Gastroesophageal sphincter (tissue), 3 donors: ENCODE data around the gene GLRA2.
A peak's percentile ranks its signal among the peaks of the same experiment; 100 is the strongest.

Experiments
- POLR2A ChIP-seq, 2 donors: fragments of 450-650 bp; IDR thresholded peaks; one replicate each; pipeline ENCODE4 v1.6.1; 2017; ENCODE audit warnings: antibody characterized with exemption in 2 of 2, mild to moderate bottlenecking in 2 of 2, moderate library complexity in 1 of 2
- POLR2AphosphoS5 ChIP-seq: sonication (generic); formaldehyde crosslinking; IDR thresholded peaks from one replicate; pipeline ENCODE4 v1.6.1; 2017; ENCODE audit warnings: antibody characterized with exemption
- TF ChIP-seq, protein P1 (sequence below), 4 experiments: fragments of 200-600 bp in 2 of 4; fragments of 450-650 bp in 2 of 4; sonication (generic) in 1 of 4; IDR thresholded peaks; one replicate each; pipeline ENCODE4 v1.5.1; 2017 to 2019; ENCODE audit warnings: antibody characterized with exemption in 4 of 4, mild to moderate bottlenecking in 2 of 4, moderate library complexity in 2 of 4

DNA sequence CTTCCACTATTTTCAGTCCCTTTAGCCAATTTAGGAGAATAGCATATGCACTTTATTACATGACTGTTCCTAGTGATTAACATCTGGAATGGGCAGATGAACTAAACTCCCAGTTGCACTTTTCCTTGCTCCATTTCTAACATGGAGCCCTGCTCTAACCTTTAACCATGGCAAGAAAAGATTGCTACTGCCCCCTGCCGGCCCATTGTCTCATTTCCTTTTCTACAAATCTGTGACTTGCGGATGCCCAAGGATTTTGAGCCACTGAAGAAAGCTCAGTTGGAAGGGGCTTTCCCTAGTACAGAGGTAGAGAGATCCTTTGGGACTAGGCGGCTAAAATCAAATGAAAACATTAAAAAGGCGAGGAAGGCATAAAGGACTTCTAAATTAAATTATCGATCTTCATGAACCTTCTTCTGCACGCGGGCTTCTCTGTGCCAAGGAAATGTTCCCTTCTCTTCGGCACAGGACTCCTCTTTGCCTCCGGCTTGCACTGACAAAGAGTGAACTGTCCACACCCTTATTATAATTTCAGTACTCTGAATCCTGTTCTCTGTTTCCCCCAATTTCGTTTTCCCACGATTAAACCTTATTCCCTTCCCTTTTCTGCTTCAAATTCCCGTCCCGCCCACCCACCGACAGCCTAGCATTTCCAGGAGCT is 577 bp upstream of the GLRA2 start:
- TF ChIP-seq, protein P1, sequence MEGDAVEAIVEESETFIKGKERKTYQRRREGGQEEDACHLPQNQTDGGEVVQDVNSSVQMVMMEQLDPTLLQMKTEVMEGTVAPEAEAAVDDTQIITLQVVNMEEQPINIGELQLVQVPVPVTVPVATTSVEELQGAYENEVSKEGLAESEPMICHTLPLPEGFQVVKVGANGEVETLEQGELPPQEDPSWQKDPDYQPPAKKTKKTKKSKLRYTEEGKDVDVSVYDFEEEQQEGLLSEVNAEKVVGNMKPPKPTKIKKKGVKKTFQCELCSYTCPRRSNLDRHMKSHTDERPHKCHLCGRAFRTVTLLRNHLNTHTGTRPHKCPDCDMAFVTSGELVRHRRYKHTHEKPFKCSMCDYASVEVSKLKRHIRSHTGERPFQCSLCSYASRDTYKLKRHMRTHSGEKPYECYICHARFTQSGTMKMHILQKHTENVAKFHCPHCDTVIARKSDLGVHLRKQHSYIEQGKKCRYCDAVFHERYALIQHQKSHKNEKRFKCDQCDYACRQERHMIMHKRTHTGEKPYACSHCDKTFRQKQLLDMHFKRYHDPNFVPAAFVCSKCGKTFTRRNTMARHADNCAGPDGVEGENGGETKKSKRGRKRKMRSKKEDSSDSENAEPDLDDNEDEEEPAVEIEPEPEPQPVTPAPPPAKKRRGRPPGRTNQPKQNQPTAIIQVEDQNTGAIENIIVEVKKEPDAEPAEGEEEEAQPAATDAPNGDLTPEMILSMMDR (IDR thresholded peaks at IDR 0.05): peak; percentile 11 to 44 (median 18)
- TF ChIP-seq POLR2AphosphoS5: no peak
- TF ChIP-seq POLR2A (IDR thresholded peaks at IDR 0.05): no peak
